Neural cell (in vitro differentiated cells): ENCODE data around the gene MASP2. TPM values are rescaled to one million over a fixed set of nuclear protein-coding genes. Genes with fewer than 3 reads are reported as not detected.

ENCODE experiments used
- H2AFZ ChIP-seq: fragments of 200-600, 300-800 bp; sonication (generic), shearing (Covaris generic); 2 replicates; pipeline ENCODE4 v1.6.0; 2014; ENCODE audit warnings: low read depth, mild to moderate bottlenecking, antibody characterized with exemption, low read length, moderate library complexity
- H3F3A ChIP-seq: fragments of 200-600 bp; shearing (Covaris generic); 2 replicates; pipeline ENCODE4 v1.6.1; 2016; ENCODE audit warnings: mild to moderate bottlenecking, moderate library complexity, mixed read lengths, antibody characterized with exemption, low read length; ENCODE audit not compliant: insufficient read depth, poor library complexity, severe bottlenecking
- H3K27ac ChIP-seq: fragments of 200-600, 300-800 bp; sonication (generic), shearing (Covaris generic); 2 replicates; pipeline ENCODE4 v1.5.1; 2014; ENCODE audit warnings: mild to moderate bottlenecking, low read length, moderate library complexity
- H3K27me3 ChIP-seq: fragments of 300-800, 200-600 bp; sonication (generic), shearing (Covaris generic); 2 replicates; pipeline ENCODE4 v1.6.0; 2014; ENCODE audit warnings: mild to moderate bottlenecking, low read depth, low read length, moderate library complexity; ENCODE audit not compliant: insufficient read depth
- H3K36me3 ChIP-seq: fragments of 300-800, 200-600 bp; sonication (generic), shearing (Covaris generic); 2 replicates; pipeline ENCODE4 v1.5.1; 2014; ENCODE audit warnings: mild to moderate bottlenecking, antibody characterized with exemption, low read length, moderate library complexity; ENCODE audit not compliant: insufficient read depth
- H3K4me2 ChIP-seq: fragments of 300-800, 200-600 bp; sonication (generic), shearing (Covaris generic); 2 replicates; pipeline ENCODE4 v1.6.0; 2014; ENCODE audit warnings: mild to moderate bottlenecking, low read length
- H3K4me3 ChIP-seq: fragments of 300-800, 200-600 bp; sonication (generic), shearing (Covaris generic); 2 replicates; pipeline ENCODE4 v1.5.1; 2014; ENCODE audit warnings: mild to moderate bottlenecking, low read length, moderate library complexity
- H3K79me2 ChIP-seq: fragments of 200-600 bp; shearing (Covaris generic); replicated peaks from 2 replicates; pipeline ENCODE4 v1.6.0; 2014; ENCODE audit warnings: mild to moderate bottlenecking, low read length, moderate library complexity; ENCODE audit not compliant: insufficient read depth
- H3K9ac ChIP-seq: fragments of 300-800, 200-600 bp; sonication (generic), shearing (Covaris generic); 2 replicates; pipeline ENCODE4 v1.6.1; 2016; ENCODE audit warnings: mild to moderate bottlenecking, low read length, mixed read lengths
- H3K9me2 ChIP-seq: fragments of 200-600 bp; shearing (Covaris generic); 2 replicates; pipeline ENCODE4 v1.6.1; 2016; ENCODE audit warnings: mild to moderate bottlenecking, low read length, mixed read lengths; ENCODE audit not compliant: insufficient read depth
- H3K9me3 ChIP-seq: fragments of 200-600, 300-800 bp; sonication (generic), shearing (Covaris generic); 2 replicates; pipeline ENCODE4 v1.6.1; 2016; ENCODE audit warnings: mild to moderate bottlenecking, mixed run types, low read length, moderate library complexity, mixed read lengths
- H4K20me1 ChIP-seq: fragments of 200-600 bp; shearing (Covaris generic); 2 replicates; pipeline ENCODE4 v1.6.1; 2016; ENCODE audit warnings: mild to moderate bottlenecking, mixed run types; ENCODE audit not compliant: insufficient read depth
- CTCF ChIP-seq: fragments of 450-650 bp; IDR thresholded peaks from 2 replicates; pipeline ENCODE4 v1.5.1; 2014; ENCODE audit warnings: antibody characterized with exemption, mild to moderate bottlenecking, moderate library complexity; ENCODE audit not compliant: poor library complexity, severe bottlenecking
- EZH2 ChIP-seq: fragments of 200-600, 300-800 bp; shearing (Covaris generic), sonication (generic); IDR thresholded peaks from 2 replicates; pipeline ENCODE4 v1.6.1; 2014; ENCODE audit warnings: antibody characterized with exemption, low read length, borderline replicate concordance, mild to moderate bottlenecking; ENCODE audit not compliant: insufficient read depth, poor library complexity, severe bottlenecking
- POLR2AphosphoS5 ChIP-seq: IDR thresholded peaks from 2 replicates; pipeline ENCODE4 v1.6.1; 2012
- REST ChIP-seq: IDR thresholded peaks from 2 replicates; pipeline ENCODE4 v1.6.1; 2012; ENCODE audit warnings: borderline replicate concordance
- SMC3 ChIP-seq: fragments of 450-650 bp; conservative IDR thresholded peaks from 2 replicates; pipeline ENCODE4 v1.6.1; 2014; ENCODE audit warnings: antibody characterized with exemption, mild to moderate bottlenecking, moderate library complexity; ENCODE audit not compliant: poor library complexity
- TAF1 ChIP-seq: IDR thresholded peaks from 2 replicates; pipeline ENCODE4 v1.6.1; 2012; ENCODE audit warnings: low read depth
- polyA plus RNA-seq: library from polyadenylated mRNA; depleted of rRNA; stranded (reverse); fragments of >200 nt; gene quantifications from 2 replicates; pipeline ENCODE4 v1.2.3, GENCODE V29; 2014

Gene MASP2
- polyA plus RNA-seq, 1 donor from 2014 or later: not detected

GRCh38 chr1:11058026-11058425 is 11.0 kb upstream of the MASP2 start:
- no peaks in the 10 kb centered on the region for H3K9me3 ChIP-seq
- H3K79me2 ChIP-seq: peaks cover 7% of the 10 kb centered on the region
- no peak overlapping the region for H3K9ac ChIP-seq
- H3K4me3 ChIP-seq: no peak overlapping the region
- TF ChIP-seq SMC3: no peak
- no peak for TF ChIP-seq EZH2
- no peak for TF ChIP-seq REST
- TF ChIP-seq TAF1: no peak
- TF ChIP-seq POLR2AphosphoS5: no peak
- TF ChIP-seq CTCF: no peak
- no peaks in the 10 kb centered on the region for H3K27me3 ChIP-seq
- no peak overlapping the region for H2AFZ ChIP-seq
- peaks cover 1% of the 10 kb centered on the region for H3K36me3 ChIP-seq
- H3F3A ChIP-seq: no peaks in the 10 kb centered on the region
- H3K9me2 ChIP-seq: no peaks in the 10 kb centered on the region
- H3K4me2 ChIP-seq: no peak overlapping the region
- H4K20me1 ChIP-seq: no peaks in the 10 kb centered on the region
- no peak overlapping the region for H3K27ac ChIP-seq

GRCh38 chr1:11057477-11057876 is 10.4 kb upstream of the MASP2 start:
- Histone ChIP-seq H3K9me3 (no peaks in the 10 kb centered on the region), H2AFZ (no peak overlapping the region), H3K4me2 (no peak overlapping the region), H3F3A (no peaks in the 10 kb centered on the region), H3K79me2 (peaks cover 7% of the 10 kb centered on the region), H3K27ac (no peak overlapping the region), H3K27me3 (no peaks in the 10 kb centered on the region), H3K4me3 (no peak overlapping the region), H3K9ac (no peak overlapping the region), H4K20me1 (no peaks in the 10 kb centered on the region), H3K36me3 (no peaks in the 10 kb centered on the region), H3K9me2 (no peaks in the 10 kb centered on the region)
- TF ChIP-seq REST: no peak
